Left lung (tissue), 10 donors: ENCODE results near the gene ATF4. TPM values are rescaled to one million over a fixed set of nuclear protein-coding genes. Genes with fewer than 3 reads are reported as not detected.

Source experiments
- ATAC-seq: fragments of 200-7000 bp; cut with Tn5 transposase; one replicate; pipeline ENCODE4 v1.9.1; 2020; ENCODE audit warnings: moderate library complexity
- DNase-seq, 4 donors: peaks; one replicate each; pipeline ENCODE4 v3.0.0-alpha.2; 2013 to 2020
- H3K27ac ChIP-seq, 2 donors: fragments of 200-600 bp; sonication (generic) in 1 of 2; one replicate each; pipeline versions ENCODE4 v1.5.0 to v1.8.0; 2020 to 2021
- H3K27me3 ChIP-seq, 2 donors: fragments of 200-600 bp; sonication (generic) in 1 of 2; one replicate each; pipeline versions ENCODE4 v1.5.0 to v1.8.0; 2020 to 2021
- H3K36me3 ChIP-seq, 2 donors: fragments of 200-600 bp; sonication (generic) in 1 of 2; one replicate each; pipeline versions ENCODE4 v1.5.0 to v1.8.0; 2020 to 2021
- H3K4me1 ChIP-seq, 2 donors: fragments of 200-600 bp; one replicate each; pipeline ENCODE4 v1.8.0; 2021
- H3K4me3 ChIP-seq, 2 donors: fragments of 200-600 bp; sonication (generic) in 1 of 2; one replicate each; pipeline versions ENCODE4 v1.5.0 to v1.8.0; 2020 to 2021; ENCODE audit warnings: mild to moderate bottlenecking in 1 of 2
- H3K9me3 ChIP-seq, 2 donors: fragments of 200-600 bp; sonication (generic) in 1 of 2; one replicate each; pipeline versions ENCODE4 v1.5.0 to v1.8.0; 2020 to 2021
- CTCF ChIP-seq, 2 donors: fragments of 200-600 bp; sonication (generic) in 1 of 2; IDR thresholded peaks; one replicate each; pipeline versions ENCODE4 v1.5.0 to v1.8.0; 2021; ENCODE audit warnings: antibody characterized with exemption in 2 of 2
- intact Hi-C, 2 donors: fragments of 100-400 bp; cut with DNase I; formaldehyde crosslinking; loops; one replicate each; pipeline versions ENCODE4 v1.11.2 to v1.14.2; 2022
- polyA plus RNA-seq, 6 donors: library from polyadenylated mRNA; unstranded; fragments of 120-200 nt; gene quantifications; one replicate each; pipeline ENCODE4 v1.2.1, GENCODE V29; 2013; ENCODE audit not compliant: insufficient read length in 6 of 6
- total RNA-seq, 2 donors: library from RNA; stranded (reverse); fragmentation: NEBNext Ultra II Directional; extraction: Animal tissue kit (Norgen Biotek cat#: 25700); gene quantifications; one replicate each; pipeline ENCODE4 v1.2.1, GENCODE V29; 2021
- donor health status: DM: no; HTN: yes; CAD: no.
- donor health status: DM: no; HTN: no; CAD: no.

Gene ATF4
- total and polyA plus RNA-seq, 8 donors: 204 to 349 (median 309) TPM

- no peak for TF ChIP-seq CTCF (IDR thresholded peaks at IDR 0.05)
- ATAC-seq (no peak), DNase-seq (no peak)
- intact Hi-C loops: loop anchor here in 1 of 2 donors (5.0 kb wide), 1 partner anchor 33 kb away; no protein-coding TSS in a partner anchor
- Histone ChIP-seq H3K4me1 (peaks cover 37 to 89% of the 10 kb centered on the region in 2 donors), H3K27me3 (no peaks in the 10 kb centered on the region), H3K4me3 (no peak overlapping the region), H3K9me3 (no peaks in the 10 kb centered on the region), H3K27ac (peak overlapping the region in 1 of 2 donors; percentile 83), H3K36me3 (peaks cover 0 to 67% of the 10 kb centered on the region in 2 donors)
These were observed 4.6 kb downstream of the ATF4 start for GRCh38 chr22:39524753-39525657.

GRCh38 chr22:39525658-39525975, 5.3 kb downstream of the ATF4 start:
- peak overlapping the region in 1 of 2 donors; percentile 83 for H3K27ac ChIP-seq
- H3K4me1 ChIP-seq: peaks cover 39 to 95% of the 10 kb centered on the region in 2 donors
- H3K27me3 ChIP-seq: no peaks in the 10 kb centered on the region
- peaks cover 0 to 73% of the 10 kb centered on the region in 2 donors for H3K36me3 ChIP-seq
- ATAC-seq: no peak
- no peak for DNase-seq
- no peak for TF ChIP-seq CTCF (IDR thresholded peaks at IDR 0.05)
- no peak overlapping the region for H3K4me3 ChIP-seq
- H3K9me3 ChIP-seq: no peaks in the 10 kb centered on the region
- intact Hi-C loops: loop anchor here in 1 of 2 donors (5.0 kb wide), 1 partner anchor 33 kb away; no protein-coding TSS in a partner anchor

GRCh38 chr22:39526736-39527171, 6.4 kb downstream of the ATF4 start:
- DNase-seq: peak in 1 of 4 donors; percentile 77
- Histone ChIP-seq H3K36me3 (peaks cover 0 to 69% of the 10 kb centered on the region in 2 donors), H3K4me1 (peaks cover 47 to 100% of the 10 kb centered on the region in 2 donors), H3K27me3 (no peaks in the 10 kb centered on the region), H3K4me3 (no peak overlapping the region), H3K9me3 (no peaks in the 10 kb centered on the region), H3K27ac (peak overlapping the region; percentile 26 to 83)
- no peak for ATAC-seq
- no peak for TF ChIP-seq CTCF (IDR thresholded peaks at IDR 0.05)
- intact Hi-C loops: loop anchor here in 1 of 2 donors (5.0 kb wide), 1 partner anchor 34 kb away; no protein-coding TSS in a partner anchor

GRCh38 chr22:39527481-39527961, 7.2 kb downstream of the ATF4 start:
- no peak for DNase-seq
- TF ChIP-seq CTCF (IDR thresholded peaks at IDR 0.05): no peak
- ATAC-seq: peak; percentile 8
- no peaks in the 10 kb centered on the region for H3K9me3 ChIP-seq
- H3K4me3 ChIP-seq: no peak overlapping the region
- intact Hi-C loops: loop anchor here in 1 of 2 donors (5.0 kb wide), 1 partner anchor 35 kb away; no protein-coding TSS in a partner anchor
- H3K36me3 ChIP-seq: peaks cover 0 to 61% of the 10 kb centered on the region in 2 donors
- no peaks in the 10 kb centered on the region for H3K27me3 ChIP-seq
- peaks cover 45 to 95% of the 10 kb centered on the region in 2 donors for H3K4me1 ChIP-seq
- peak overlapping the region in 1 of 2 donors; percentile 83 for H3K27ac ChIP-seq
